Ramos (cell line): ENCODE measurements around the gene CELSR3.

Experiments used
- in situ Hi-C: fragments of 300-500 bp; cut with MboI; formaldehyde crosslinking; loops from one replicate; pipeline ENCODE4 v1.14.3; 2022; ENCODE audit warnings: low sequenced_read_pairs; ENCODE audit not compliant: unreplicated experiment

Gene CELSR3

GRCh38 chr3:48591886-48592518, 70.7 kb downstream of the CELSR3 start:
- in situ Hi-C loops: no loop called here

- in situ Hi-C loops: no loop called here
These were observed 71.2 kb downstream of the CELSR3 start for GRCh38 chr3:48591436-48591835.

GRCh38 chr3:48588230-48588629, 74.5 kb downstream of the CELSR3 start:
- in situ Hi-C loops: no loop called here

- in situ Hi-C loops: no loop called here
These were observed 75.0 kb downstream of the CELSR3 start for GRCh38 chr3:48587686-48588085.
